SJSA1 (cell line): Measurements from ENCODE around the gene PAM. TPM values are rescaled to one million over a fixed set of nuclear protein-coding genes. Genes with fewer than 3 reads are reported as not detected.
A peak's percentile ranks its signal among the peaks of the same experiment; 100 is the strongest.

ENCODE experiments used
- DNase-seq, 2 experiments: peaks; one replicate each; pipeline ENCODE4 v3.0.0-alpha.2; 2015 to 2020; ENCODE audit warnings: low spot score in 2 of 2, low read depth in 1 of 2
- H3K27ac ChIP-seq: fragments of 250-450 bp; sonication (Bioruptor Pico); 2 replicates; pipeline ENCODE4 v1.5.1; 2020; ENCODE audit warnings: mild to moderate bottlenecking, moderate library complexity
- H3K27me3 ChIP-seq: fragments of 250-450 bp; sonication (Bioruptor Pico); replicated peaks from 2 replicates; pipeline ENCODE4 v1.5.1; 2020; ENCODE audit warnings: mild to moderate bottlenecking, moderate library complexity
- H3K36me3 ChIP-seq: fragments of 250-450 bp; sonication (Bioruptor Pico); 2 replicates; pipeline ENCODE4 v1.5.1; 2020; ENCODE audit warnings: mild to moderate bottlenecking
- H3K4me1 ChIP-seq: fragments of 250-450 bp; sonication (Bioruptor Pico); replicated peaks from 2 replicates; pipeline ENCODE4 v1.6.1; 2021; ENCODE audit warnings: mild to moderate bottlenecking
- H3K4me3 ChIP-seq: fragments of 250-450 bp; sonication (Bioruptor Pico); 2 replicates; pipeline ENCODE4 v1.5.1; 2020; ENCODE audit warnings: mild to moderate bottlenecking
- H3K9me3 ChIP-seq: fragments of 250-450 bp; sonication (Bioruptor Pico); replicated peaks from 2 replicates; pipeline ENCODE4 v1.5.1; 2020; ENCODE audit warnings: mild to moderate bottlenecking
- total RNA-seq: library from RNA; depleted of rRNA; stranded (reverse); fragments of >200 nt; shearing (Covaris generic); gene quantifications from 2 replicates; pipeline ENCODE4 v1.2.3, GENCODE V29; 2014

PAM gene
- total RNA-seq, 1 experiment from 2014 or later, result 420 TPM

- H3K36me3 ChIP-seq, result peaks cover 44% of the 10 kb centered on the region
- no peaks in the 10 kb centered on the region for H3K9me3 ChIP-seq
- no peak overlapping the region for H3K4me3 ChIP-seq
- DNase-seq, result no peak
- no peaks in the 10 kb centered on the region for H3K4me1 ChIP-seq
- H3K27ac ChIP-seq, result no peak overlapping the region
- H3K27me3 ChIP-seq, result no peaks in the 10 kb centered on the region
Measured at GRCh38 chr5:102946971-102947370, 191.9 kb downstream of the PAM start.

- Histone ChIP-seq H3K4me1 (peaks cover 27% of the 10 kb centered on the region), H3K27ac (no peak overlapping the region), H3K9me3 (no peaks in the 10 kb centered on the region), H3K4me3 (no peak overlapping the region), H3K36me3 (peaks cover 28% of the 10 kb centered on the region), H3K27me3 (no peaks in the 10 kb centered on the region)
- DNase-seq, result no peak
Measured at GRCh38 chr5:102955488-102955887, 200.4 kb downstream of the PAM start.

GRCh38 chr5:102956599-102956998, 201.5 kb downstream of the PAM start:
- H3K27me3 ChIP-seq, result no peaks in the 10 kb centered on the region
- H3K9me3 ChIP-seq, result no peaks in the 10 kb centered on the region
- no peak overlapping the region for H3K27ac ChIP-seq
- peaks cover 27% of the 10 kb centered on the region for H3K36me3 ChIP-seq
- no peak overlapping the region for H3K4me3 ChIP-seq
- no peak for DNase-seq
- peaks cover 27% of the 10 kb centered on the region for H3K4me1 ChIP-seq

GRCh38 chr5:102957141-102957540, 202.0 kb downstream of the PAM start:
- H3K36me3 ChIP-seq, result peaks cover 26% of the 10 kb centered on the region
- no peak overlapping the region for H3K4me3 ChIP-seq
- H3K4me1 ChIP-seq, result peaks cover 27% of the 10 kb centered on the region
- no peaks in the 10 kb centered on the region for H3K9me3 ChIP-seq
- H3K27me3 ChIP-seq, result no peaks in the 10 kb centered on the region
- DNase-seq, result no peak
- H3K27ac ChIP-seq, result no peak overlapping the region

GRCh38 chr5:102958481-102959011, 203.4 kb downstream of the PAM start:
- peaks cover 17% of the 10 kb centered on the region for H3K36me3 ChIP-seq
- H3K9me3 ChIP-seq, result no peaks in the 10 kb centered on the region
- H3K4me3 ChIP-seq, result no peak overlapping the region
- peak in 1 of 2 experiments; percentile 80 for DNase-seq
- peaks cover 27% of the 10 kb centered on the region for H3K4me1 ChIP-seq
- H3K27me3 ChIP-seq, result no peaks in the 10 kb centered on the region
- H3K27ac ChIP-seq, result peak overlapping the region; percentile 100

GRCh38 chr5:102959055-102959454, 203.9 kb downstream of the PAM start:
- Histone ChIP-seq H3K27me3 (no peaks in the 10 kb centered on the region), H3K36me3 (peaks cover 18% of the 10 kb centered on the region), H3K9me3 (no peaks in the 10 kb centered on the region), H3K4me1 (peaks cover 27% of the 10 kb centered on the region), H3K27ac (peak overlapping the region; percentile 100), H3K4me3 (no peak overlapping the region)
- peak; percentile 50 to 90 for DNase-seq

- Histone ChIP-seq H3K27ac (no peak overlapping the region), H3K27me3 (no peaks in the 10 kb centered on the region), H3K36me3 (peaks cover 20% of the 10 kb centered on the region), H3K9me3 (no peaks in the 10 kb centered on the region), H3K4me1 (peaks cover 23% of the 10 kb centered on the region), H3K4me3 (no peak overlapping the region)
- DNase-seq, result no peak
Measured at GRCh38 chr5:102961671-102962070, 206.6 kb downstream of the PAM start.

GRCh38 chr5:102965653-102966052, 210.5 kb downstream of the PAM start:
- no peaks in the 10 kb centered on the region for H3K27me3 ChIP-seq
- no peak overlapping the region for H3K4me3 ChIP-seq
- no peak for DNase-seq
- H3K9me3 ChIP-seq, result no peaks in the 10 kb centered on the region
- peaks cover 13% of the 10 kb centered on the region for H3K36me3 ChIP-seq
- no peaks in the 10 kb centered on the region for H3K4me1 ChIP-seq
- no peak overlapping the region for H3K27ac ChIP-seq

- H3K27ac ChIP-seq, result no peak overlapping the region
- no peaks in the 10 kb centered on the region for H3K27me3 ChIP-seq
- no peak overlapping the region for H3K4me3 ChIP-seq
- peaks cover 6% of the 10 kb centered on the region for H3K36me3 ChIP-seq
- H3K9me3 ChIP-seq, result no peaks in the 10 kb centered on the region
- no peak for DNase-seq
- H3K4me1 ChIP-seq, result peaks cover 9% of the 10 kb centered on the region
Measured at GRCh38 chr5:102969641-102970040, 214.5 kb downstream of the PAM start.

- H3K27me3 ChIP-seq, result no peaks in the 10 kb centered on the region
- no peak overlapping the region for H3K4me3 ChIP-seq
- H3K27ac ChIP-seq, result no peak overlapping the region
- no peaks in the 10 kb centered on the region for H3K9me3 ChIP-seq
- peak in 1 of 2 experiments; percentile 58 for DNase-seq
- peaks cover 13% of the 10 kb centered on the region for H3K36me3 ChIP-seq
- H3K4me1 ChIP-seq, result peaks cover 17% of the 10 kb centered on the region
Measured at GRCh38 chr5:102971676-102972293, 216.7 kb downstream of the PAM start.

- peaks cover 17% of the 10 kb centered on the region for H3K4me1 ChIP-seq
- no peak for DNase-seq
- H3K27me3 ChIP-seq, result no peaks in the 10 kb centered on the region
- H3K27ac ChIP-seq, result no peak overlapping the region
- H3K9me3 ChIP-seq, result no peaks in the 10 kb centered on the region
- H3K4me3 ChIP-seq, result no peak overlapping the region
- peaks cover 12% of the 10 kb centered on the region for H3K36me3 ChIP-seq
Measured at GRCh38 chr5:102974177-102974576, 219.1 kb downstream of the PAM start.

- H3K9me3 ChIP-seq, result no peaks in the 10 kb centered on the region
- no peak overlapping the region for H3K4me3 ChIP-seq
- H3K27me3 ChIP-seq, result no peaks in the 10 kb centered on the region
- peaks cover 17% of the 10 kb centered on the region for H3K4me1 ChIP-seq
- peaks cover 12% of the 10 kb centered on the region for H3K36me3 ChIP-seq
- H3K27ac ChIP-seq, result no peak overlapping the region
- no peak for DNase-seq
Measured at GRCh38 chr5:102975045-102975444, 219.9 kb downstream of the PAM start.

- H3K36me3 ChIP-seq, result peaks cover 12% of the 10 kb centered on the region
- H3K4me3 ChIP-seq, result no peak overlapping the region
- no peaks in the 10 kb centered on the region for H3K9me3 ChIP-seq
- peaks cover 17% of the 10 kb centered on the region for H3K4me1 ChIP-seq
- H3K27me3 ChIP-seq, result no peaks in the 10 kb centered on the region
- DNase-seq, result no peak
- H3K27ac ChIP-seq, result no peak overlapping the region
Measured at GRCh38 chr5:102975457-102976182, 220.5 kb downstream of the PAM start.

- Histone ChIP-seq H3K4me3 (no peak overlapping the region), H3K27ac (no peak overlapping the region)
Measured at GRCh38 chr5:102981957-102982635, 227.0 kb downstream of the PAM start.

More at GRCh38 chr5:102981957-102982635, 227.0 kb downstream of the PAM start:
- DNase-seq, result no peak
- Histone ChIP-seq H3K36me3 (peaks cover 15% of the 10 kb centered on the region), H3K4me1 (no peaks in the 10 kb centered on the region), H3K9me3 (peaks cover 3% of the 10 kb centered on the region; the same call in 1 of the 2 replicates), H3K27me3 (no peaks in the 10 kb centered on the region)
